T follicular helper cell (primary cell): ENCODE measurements around the gene PVR.
"Not testable (repeated sequence)": the region's sequence is repeated elsewhere in the genome, so short reads cannot be mapped to it uniquely, and the experiment has no call there.

Experiments
- DNase-seq: peaks from one replicate; pipeline ENCODE4 v3.0.0-alpha.2; 2020; ENCODE audit warnings: low read depth
- total RNA-seq, 2 experiments: gene quantifications; one replicate each; lab custom pipeline; 2026; lab: John Stamatoyannopoulos, UW

The PVR gene
- 2.1 to 9.7 reads per million in 2 experiments for total RNA-seq

- DNase-seq, result no peak
Measured at GRCh38 chr19:44643605-44644401, at the start of gene PVR. TSS of gene PVR (plus strand) at chr19:44643910. CDS start at chr19:44644097, 187 bp downstream.

- no peak for DNase-seq
Measured at GRCh38 chr19:44596428-44597130, 47.1 kb upstream of the PVR start.

- no peak for DNase-seq
Measured at GRCh38 chr19:44597131-44597491, 46.6 kb upstream of the PVR start.

- no peak for DNase-seq
Measured at GRCh38 chr19:44598355-44598754, 45.4 kb upstream of the PVR start.

GRCh38 chr19:44598880-44599279 lies 44.8 kb upstream of the PVR start:
- no peak for DNase-seq

GRCh38 chr19:44600466-44600865 lies 43.2 kb upstream of the PVR start:
- DNase-seq, result no peak

GRCh38 chr19:44602081-44602480 lies 41.6 kb upstream of the PVR start:
- no peak for DNase-seq

- DNase-seq, result no peak
Measured at GRCh38 chr19:44603201-44603945, 40.3 kb upstream of the PVR start.

GRCh38 chr19:44604241-44604640 lies 39.5 kb upstream of the PVR start:
- DNase-seq, result no peak

- DNase-seq, result no peak
Measured at GRCh38 chr19:44605547-44605946, 38.2 kb upstream of the PVR start.

GRCh38 chr19:44607049-44607448 lies 36.7 kb upstream of the PVR start:
- no peak for DNase-seq

GRCh38 chr19:44607917-44608316 lies 35.8 kb upstream of the PVR start:
- DNase-seq, result no peak

GRCh38 chr19:44608391-44608821 lies 35.3 kb upstream of the PVR start:
- DNase-seq, result no peak

GRCh38 chr19:44609219-44609618 lies 34.5 kb upstream of the PVR start:
- DNase-seq, result no peak

GRCh38 chr19:44610497-44610896 lies 33.2 kb upstream of the PVR start:
- DNase-seq, result not testable (repeated sequence)

GRCh38 chr19:44611812-44612295 lies 31.9 kb upstream of the PVR start:
- DNase-seq, result no peak

GRCh38 chr19:44613295-44614178 lies 30.2 kb upstream of the PVR start, which contains the start of gene IGSF23:
TSS of gene IGSF23 (plus strand) at chr19:44613563. CDS start at chr19:44613646, 83 bp downstream.
- no peak for DNase-seq

- DNase-seq, result no peak
Measured at GRCh38 chr19:44614313-44614712, 29.4 kb upstream of the PVR start.

- no peak for DNase-seq
Measured at GRCh38 chr19:44615863-44616247, 27.9 kb upstream of the PVR start.

- DNase-seq, result no peak
Measured at GRCh38 chr19:44617110-44617880, 26.4 kb upstream of the PVR start.
